Endothelial cell (in vitro differentiated cells): Measurements from ENCODE around the gene PAIP1. TPM values are rescaled to one million over a fixed set of nuclear protein-coding genes. Genes with fewer than 3 reads are reported as not detected.

ENCODE experiments used
- DNase-seq: peaks from one replicate; pipeline ENCODE4 v3.0.0; 2021; ENCODE audit warnings: low spot score
- H3K27ac Mint-ChIP-seq: one replicate; pipeline ENCODE4 v1.8.0; 2021; ENCODE audit warnings: mixed read lengths, inconsistent platforms; ENCODE audit not compliant: unreplicated experiment
- H3K27me3 Mint-ChIP-seq: one replicate; pipeline ENCODE4 v1.8.0; 2021; ENCODE audit warnings: mild to moderate bottlenecking, moderate library complexity, mixed read lengths, inconsistent platforms; ENCODE audit not compliant: unreplicated experiment
- H3K36me3 Mint-ChIP-seq: one replicate; pipeline ENCODE4 v1.8.0; 2021; ENCODE audit warnings: mild to moderate bottlenecking, low read depth, mixed read lengths, inconsistent platforms; ENCODE audit not compliant: unreplicated experiment
- H3K4me1 Mint-ChIP-seq: one replicate; pipeline ENCODE4 v1.8.0; 2021; ENCODE audit warnings: mild to moderate bottlenecking, mixed read lengths, inconsistent platforms; ENCODE audit not compliant: unreplicated experiment
- H3K4me3 Mint-ChIP-seq: one replicate; pipeline ENCODE4 v1.8.0; 2021; ENCODE audit warnings: mild to moderate bottlenecking, mixed read lengths, inconsistent platforms; ENCODE audit not compliant: unreplicated experiment
- H3K9me3 Mint-ChIP-seq: one replicate; pipeline ENCODE4 v1.8.0; 2021; ENCODE audit warnings: mixed read lengths, inconsistent platforms; ENCODE audit not compliant: unreplicated experiment
- CTCF ChIP-seq: fragments of 200-600 bp; sonication (generic); IDR thresholded peaks from one replicate; pipeline ENCODE4 v1.5.0; 2021; ENCODE audit warnings: antibody characterized with exemption; ENCODE audit not compliant: unreplicated experiment
- total RNA-seq: library from RNA; stranded (reverse); fragmentation: NEBNext Ultra II Directional; extraction: Animal tissue kit (Norgen Biotek cat#: 25700); gene quantifications from one replicate; pipeline ENCODE4 v1.2.1, GENCODE V29; 2021; ENCODE audit not compliant: unreplicated experiment

PAIP1 gene
- total RNA-seq, 1 donor from 2014 or later, result 92.4 TPM

GRCh38 chr5:43486353-43486752 lies 70.5 kb downstream of the PAIP1 start:
- Mint-ChIP-seq H3K9me3 (no peaks in the 10 kb centered on the region), H3K4me3 (no peak overlapping the region)

GRCh38 chr5:43485406-43485805 lies 71.5 kb downstream of the PAIP1 start:
- Mint-ChIP-seq H3K4me3 (no peak overlapping the region), H3K27me3 (peaks cover 3% of the 10 kb centered on the region), H3K9me3 (no peaks in the 10 kb centered on the region), H3K4me1 (peaks cover 9% of the 10 kb centered on the region), H3K36me3 (no peaks in the 10 kb centered on the region), H3K27ac (no peak overlapping the region)
- TF ChIP-seq CTCF, result no peak
- DNase-seq, result no peak

More at GRCh38 chr5:43486353-43486752, 70.5 kb downstream of the PAIP1 start:
- no peak for DNase-seq
- Mint-ChIP-seq H3K27ac (no peak overlapping the region), H3K4me1 (peaks cover 9% of the 10 kb centered on the region), H3K27me3 (peaks cover 3% of the 10 kb centered on the region), H3K36me3 (no peaks in the 10 kb centered on the region)
- TF ChIP-seq CTCF, result no peak

GRCh38 chr5:43484106-43484849 lies 72.6 kb downstream of the PAIP1 start:
- Mint-ChIP-seq H3K4me1 (peaks cover 9% of the 10 kb centered on the region), H3K9me3 (no peaks in the 10 kb centered on the region), H3K4me3 (peak overlapping the region; percentile 97), H3K27me3 (peaks cover 3% of the 10 kb centered on the region), H3K27ac (peak overlapping the region; percentile 99), H3K36me3 (no peaks in the 10 kb centered on the region)
- TF ChIP-seq CTCF, result peak; percentile 65
- peak; percentile 89 for DNase-seq

- Mint-ChIP-seq H3K4me1 (peaks cover 9% of the 10 kb centered on the region), H3K27me3 (peaks cover 3% of the 10 kb centered on the region), H3K4me3 (peak within 1 kb of the TSS; percentile 97), H3K9me3 (no peaks in the 10 kb centered on the region), H3K27ac (peak within 1 kb of the TSS; percentile 99), H3K36me3 (no peaks in the 10 kb centered on the region)
- peak; percentile 86 for DNase-seq
- TF ChIP-seq CTCF, result no peak
These were observed 73.4 kb downstream of the PAIP1 start, which contains the start of gene TMEM267 for GRCh38 chr5:43483298-43484105. TMEM267 (minus strand) TSS chr5:43483865; CDS start chr5:43453969, 29,896 bp downstream.
